Endothelial cell of umbilical vein (primary cell): ENCODE data around the gene SPACA7.

Experiments
- POLR2AphosphoS5 ChIP-seq: IDR thresholded peaks from 2 replicates; pipeline ENCODE4 v1.6.1; 2012; ENCODE audit warnings: low read depth, mild to moderate bottlenecking, control low read depth, low read length, moderate library complexity; ENCODE audit not compliant: insufficient read depth
- TF ChIP-seq, protein P1 (sequence below): IDR thresholded peaks from 2 replicates; pipeline ENCODE4 v1.6.1; 2011; ENCODE audit not compliant: insufficient read depth, insufficient read length

DNA sequence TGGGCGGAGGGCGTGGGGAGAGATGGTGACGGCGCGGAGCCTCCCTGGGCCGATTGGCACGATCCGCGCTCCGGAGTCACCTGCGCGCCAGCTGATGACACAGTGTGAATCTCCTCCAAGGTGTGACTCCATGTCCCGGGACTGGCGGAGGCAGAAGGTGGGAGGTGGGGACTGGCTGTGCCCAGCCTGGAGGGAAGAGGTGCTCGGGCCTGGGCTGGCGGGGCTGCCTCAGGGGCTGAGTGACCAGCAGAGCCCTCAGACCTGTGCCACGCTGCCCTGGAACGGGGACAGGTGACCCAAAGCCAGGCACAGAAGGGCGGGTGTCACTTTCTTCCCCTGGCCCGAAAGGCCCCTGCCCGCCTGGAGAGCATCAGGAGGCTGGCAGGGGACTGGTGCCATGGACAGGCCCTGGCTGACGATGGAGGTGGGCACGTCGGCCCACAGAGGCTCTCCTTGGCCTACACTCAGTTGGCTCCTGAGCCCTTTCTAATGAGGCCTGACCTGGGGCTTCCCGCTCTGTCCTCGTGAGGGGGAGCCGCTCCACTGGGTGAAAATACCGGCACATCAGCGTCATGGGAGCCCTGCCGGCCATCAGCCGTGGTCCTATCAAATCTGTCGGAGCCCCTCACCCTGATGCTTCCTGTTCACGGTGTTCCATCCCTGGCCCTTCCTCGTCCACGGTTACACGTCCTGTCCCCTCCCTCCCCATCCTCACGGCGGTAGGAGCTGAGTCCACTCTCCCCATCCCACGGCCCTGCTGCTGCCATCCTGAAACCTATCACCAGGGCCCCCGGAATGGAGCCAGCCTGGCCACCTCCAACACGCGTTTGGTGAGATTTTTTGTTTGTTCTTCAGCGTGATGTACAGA is 75.6 kb downstream of the SPACA7 start:
- no peak for TF ChIP-seq POLR2AphosphoS5
- TF ChIP-seq, protein P1, sequence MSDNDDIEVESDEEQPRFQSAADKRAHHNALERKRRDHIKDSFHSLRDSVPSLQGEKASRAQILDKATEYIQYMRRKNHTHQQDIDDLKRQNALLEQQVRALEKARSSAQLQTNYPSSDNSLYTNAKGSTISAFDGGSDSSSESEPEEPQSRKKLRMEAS: no peak
